Esophagus muscularis mucosa (tissue), 4 donors: Measurements from ENCODE around the gene RFPL3. TPM values are rescaled to one million over a fixed set of nuclear protein-coding genes. Genes with fewer than 3 reads are reported as not detected.
A peak's percentile ranks its signal among the peaks of the same experiment; 100 is the strongest.
"Not testable (repeated sequence)": the region's sequence is repeated elsewhere in the genome, so short reads cannot be mapped to it uniquely, and the experiment has no call there.

Source experiments
- DNase-seq: peaks from one replicate; pipeline ENCODE4 v3.0.0-alpha.2; 2017; ENCODE audit errors: extremely low spot score
- H3K27ac ChIP-seq, 4 donors: fragments of 200-600 bp; sonication (generic); replicated peaks in 1 of 4; 1 replicate in 3 of 4; 2 replicates in 1 of 4; pipeline ENCODE4 v1.5.1; 2016 to 2019; ENCODE audit warnings: mild to moderate bottlenecking in 1 of 4
- H3K27me3 ChIP-seq, 4 donors: fragments of 200-600 bp; sonication (generic); one replicate each; pipeline versions ENCODE4 v1.5.1 to v1.6.0; 2016 to 2019
- H3K36me3 ChIP-seq, 4 donors: fragments of 200-600 bp; sonication (generic); one replicate each; pipeline ENCODE4 v1.5.1; 2016 to 2019
- H3K4me1 ChIP-seq, 4 donors: fragments of 200-600 bp; sonication (generic); one replicate each; pipeline ENCODE4 v1.5.1; 2016 to 2019
- H3K4me3 ChIP-seq, 4 donors: fragments of 200-600 bp; sonication (generic); 1 replicate in 2 of 4; 2 replicates in 2 of 4; pipeline ENCODE4 v1.5.1; 2016 to 2019; ENCODE audit warnings: mild to moderate bottlenecking in 4 of 4, moderate library complexity in 1 of 4
- H3K9me3 ChIP-seq, 4 donors: fragments of 200-600 bp; sonication (generic); 1 replicate in 3 of 4; 2 replicates in 1 of 4; pipeline ENCODE4 v1.5.1; 2016 to 2019
- EP300 ChIP-seq: sonication (generic); formaldehyde crosslinking; IDR thresholded peaks from one replicate; pipeline ENCODE4 v1.6.1; 2017; ENCODE audit warnings: antibody characterized with exemption
- POLR2A ChIP-seq: fragments of 450-650 bp; IDR thresholded peaks from one replicate; pipeline ENCODE4 v1.6.1; 2017; ENCODE audit warnings: antibody characterized with exemption, moderate library complexity, mild to moderate bottlenecking, low read depth
- POLR2AphosphoS5 ChIP-seq, 2 donors: sonication (generic); formaldehyde crosslinking; IDR thresholded peaks; one replicate each; pipeline ENCODE4 v1.6.1; 2017; ENCODE audit warnings: antibody characterized with exemption in 2 of 2
- WGBS: methylation state at CpG from one replicate; pipeline ENCODE4 v1.1.5; 2018; 5-methylcytosine and 5-hydroxymethylcytosine counted together
- intact Hi-C: fragments of 100-400 bp; cut with DNase I; formaldehyde crosslinking; loops from one replicate; pipeline ENCODE4 v1.15.1; 2023
- total RNA-seq, 4 donors: library from RNA; depleted of rRNA; stranded (reverse); fragments of >200 nt; gene quantifications; one replicate each; pipeline versions ENCODE4 v1.1.0 to v1.2.1, GENCODE V29; 2016
- TF ChIP-seq, protein P1 (sequence below), 3 experiments: fragments of 200-600 bp in 2 of 3; fragments of 450-650 bp in 1 of 3; sonication (generic) in 2 of 3; IDR thresholded peaks; one replicate each; pipeline ENCODE4 v1.5.1; 2017 to 2019; ENCODE audit warnings: antibody characterized with exemption in 3 of 3, mild to moderate bottlenecking in 2 of 3, moderate library complexity in 1 of 3

RFPL3 gene
- total RNA-seq, 4 donors from 2014 or later, result not detected

DNA sequence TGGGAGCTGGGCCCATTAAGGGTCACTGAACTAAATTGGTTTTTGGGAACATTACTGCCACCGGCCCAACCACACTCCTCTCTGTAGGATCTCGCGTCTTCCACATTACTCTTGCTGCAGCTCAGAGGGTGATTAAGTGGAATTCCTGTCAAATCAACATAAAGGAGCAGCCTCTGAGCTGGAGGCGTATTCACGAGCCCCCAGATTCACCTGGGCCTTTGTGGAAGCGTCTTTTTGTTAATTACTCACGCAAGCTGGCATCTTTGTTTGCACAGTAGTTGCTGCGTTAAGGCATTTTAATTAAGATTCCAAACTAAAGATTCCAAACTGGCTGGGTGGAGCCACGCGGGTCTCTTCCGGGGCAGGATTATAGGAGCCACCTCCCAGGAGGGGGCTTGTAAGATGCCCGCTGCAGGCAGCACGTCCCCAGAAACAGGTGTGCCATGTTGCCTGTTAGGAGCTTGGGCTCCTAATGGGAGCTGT lies 21.5 kb upstream of the RFPL3 start:
- TF ChIP-seq, protein P1, sequence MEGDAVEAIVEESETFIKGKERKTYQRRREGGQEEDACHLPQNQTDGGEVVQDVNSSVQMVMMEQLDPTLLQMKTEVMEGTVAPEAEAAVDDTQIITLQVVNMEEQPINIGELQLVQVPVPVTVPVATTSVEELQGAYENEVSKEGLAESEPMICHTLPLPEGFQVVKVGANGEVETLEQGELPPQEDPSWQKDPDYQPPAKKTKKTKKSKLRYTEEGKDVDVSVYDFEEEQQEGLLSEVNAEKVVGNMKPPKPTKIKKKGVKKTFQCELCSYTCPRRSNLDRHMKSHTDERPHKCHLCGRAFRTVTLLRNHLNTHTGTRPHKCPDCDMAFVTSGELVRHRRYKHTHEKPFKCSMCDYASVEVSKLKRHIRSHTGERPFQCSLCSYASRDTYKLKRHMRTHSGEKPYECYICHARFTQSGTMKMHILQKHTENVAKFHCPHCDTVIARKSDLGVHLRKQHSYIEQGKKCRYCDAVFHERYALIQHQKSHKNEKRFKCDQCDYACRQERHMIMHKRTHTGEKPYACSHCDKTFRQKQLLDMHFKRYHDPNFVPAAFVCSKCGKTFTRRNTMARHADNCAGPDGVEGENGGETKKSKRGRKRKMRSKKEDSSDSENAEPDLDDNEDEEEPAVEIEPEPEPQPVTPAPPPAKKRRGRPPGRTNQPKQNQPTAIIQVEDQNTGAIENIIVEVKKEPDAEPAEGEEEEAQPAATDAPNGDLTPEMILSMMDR (IDR thresholded peaks at IDR 0.05), result no peak
- Histone ChIP-seq H3K4me3 (no peak overlapping the region), H3K9me3 (no peaks in the 10 kb centered on the region), H3K27ac (no peak overlapping the region), H3K27me3 (peaks cover 0 to 56% (median 0%) of the 10 kb centered on the region in 4 donors), H3K4me1 (peaks cover 0 to 13% (median 7%) of the 10 kb centered on the region in 4 donors), H3K36me3 (no peaks in the 10 kb centered on the region)
- WGBS, result 61% methylated on average over 13 of the region's 13 CpGs
- intact Hi-C loops, result no loop called here
- no peak for DNase-seq

DNA sequence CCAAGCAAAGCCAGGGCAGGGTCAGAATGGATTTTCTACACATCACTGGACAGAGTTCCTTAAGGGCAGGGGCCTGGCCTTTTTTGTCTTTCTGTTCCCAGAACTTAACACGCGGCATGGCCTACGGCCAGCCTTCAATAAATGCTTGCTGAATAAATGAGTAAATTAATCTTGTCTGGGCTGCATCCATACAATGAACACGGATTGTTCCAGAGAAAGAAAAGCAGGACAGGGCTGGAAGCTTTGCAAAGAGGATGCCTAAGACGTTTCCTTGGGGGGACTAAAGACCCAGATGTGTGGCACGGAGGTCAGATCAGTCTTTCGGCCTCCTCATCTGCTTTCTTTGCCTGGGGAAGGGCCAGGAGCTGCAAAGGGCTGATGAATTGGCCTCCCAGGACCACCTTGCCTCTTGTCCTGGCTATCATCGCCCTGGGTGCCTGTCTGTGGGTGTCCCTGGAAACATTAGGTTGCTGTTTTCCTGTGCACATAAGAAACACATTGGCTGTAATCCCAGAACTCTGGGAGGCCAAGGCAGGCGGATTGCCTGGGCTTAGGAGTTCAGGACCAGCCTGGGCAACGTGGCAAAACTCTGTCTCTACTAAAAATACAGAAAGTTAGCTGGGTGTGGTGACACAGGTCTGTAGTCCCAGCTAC lies 20.8 kb upstream of the RFPL3 start:
- WGBS, result 51% methylated on average over 10 of the region's 10 CpGs
- peaks cover 0 to 54% (median 0%) of the 10 kb centered on the region in 4 donors for H3K27me3 ChIP-seq
- TF ChIP-seq POLR2AphosphoS5 (IDR thresholded peaks at IDR 0.05), result no peak
- TF ChIP-seq, protein P1 (IDR thresholded peaks at IDR 0.05), result no peak
- no peak for TF ChIP-seq POLR2A
- TF ChIP-seq EP300, result no peak
- H3K4me1 ChIP-seq, result peaks cover 0 to 13% (median 7%) of the 10 kb centered on the region in 4 donors
- H3K36me3 ChIP-seq, result no peaks in the 10 kb centered on the region
- H3K9me3 ChIP-seq, result no peaks in the 10 kb centered on the region
- no peak overlapping the region for H3K4me3 ChIP-seq
- no peak for DNase-seq
- intact Hi-C loops, result no loop called here
- H3K27ac ChIP-seq, result no peak overlapping the region

DNA sequence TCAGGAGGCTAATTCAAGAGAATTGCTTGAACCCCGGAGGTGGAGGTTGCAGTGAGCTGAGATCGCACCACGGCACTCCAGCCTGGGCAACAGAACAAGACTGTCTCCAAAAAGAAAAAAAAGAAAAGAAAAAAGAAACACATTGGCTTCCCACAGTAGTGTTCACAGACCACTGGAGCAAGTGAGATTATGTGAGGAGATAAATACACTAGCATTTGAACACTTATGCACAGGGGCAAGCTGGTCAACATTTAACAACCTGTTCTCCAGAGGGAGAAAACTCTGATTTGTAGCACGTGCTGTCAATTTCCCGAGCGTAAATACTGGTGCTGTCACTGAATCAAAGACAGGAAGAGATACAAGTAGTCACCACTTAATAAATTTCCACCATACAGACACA lies 20.2 kb upstream of the RFPL3 start:
- peaks cover 0 to 48% (median 0%) of the 10 kb centered on the region in 4 donors for H3K27me3 ChIP-seq
- 56% methylated on average over 6 of the region's 6 CpGs for WGBS
- intact Hi-C loops, result not testable (repeated sequence)

DNA sequence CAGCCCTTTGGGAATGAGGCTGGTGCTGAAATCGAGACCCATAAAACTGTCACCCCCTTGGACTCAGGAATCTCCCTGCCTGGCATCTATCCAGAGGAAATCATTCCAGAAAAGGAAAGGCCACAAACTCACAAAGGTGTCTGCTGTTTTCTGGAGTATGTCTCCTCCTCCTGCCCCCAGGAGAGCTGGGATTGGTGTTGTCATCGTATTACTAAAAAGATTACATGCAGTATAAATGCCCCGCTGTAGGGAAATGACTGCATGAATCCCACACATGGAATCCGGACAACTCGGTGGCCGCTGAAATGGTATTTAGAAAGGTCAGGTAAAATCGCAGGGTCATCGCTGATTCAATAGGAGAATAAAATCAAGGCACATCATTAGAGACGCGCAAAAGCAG lies 18.9 kb upstream of the RFPL3 start:
- Histone ChIP-seq H3K4me1 (peaks cover 0 to 13% (median 7%) of the 10 kb centered on the region in 4 donors), H3K36me3 (no peaks in the 10 kb centered on the region), H3K27me3 (peaks cover 0 to 37% (median 0%) of the 10 kb centered on the region in 4 donors), H3K27ac (no peak overlapping the region), H3K4me3 (no peak overlapping the region), H3K9me3 (no peaks in the 10 kb centered on the region)
- WGBS, result 90% methylated on average over 10 of the region's 10 CpGs
- intact Hi-C loops, result no loop called here
- TF ChIP-seq, protein P1 (IDR thresholded peaks at IDR 0.05), result no peak
- TF ChIP-seq POLR2A (no peak), POLR2AphosphoS5 (IDR thresholded peaks at IDR 0.05) (no peak), EP300 (no peak)
- DNase-seq, result no peak

More for the DNA sequence above, 20.2 kb upstream of the RFPL3 start:
- H3K36me3 ChIP-seq, H3K9me3 ChIP-seq, H3K27ac ChIP-seq, H3K4me3 ChIP-seq: not testable (repeated sequence)
- DNase-seq, result peak; percentile 53
- peaks cover 0 to 13% (median 7%) of the 10 kb centered on the region in 4 donors for H3K4me1 ChIP-seq

DNA sequence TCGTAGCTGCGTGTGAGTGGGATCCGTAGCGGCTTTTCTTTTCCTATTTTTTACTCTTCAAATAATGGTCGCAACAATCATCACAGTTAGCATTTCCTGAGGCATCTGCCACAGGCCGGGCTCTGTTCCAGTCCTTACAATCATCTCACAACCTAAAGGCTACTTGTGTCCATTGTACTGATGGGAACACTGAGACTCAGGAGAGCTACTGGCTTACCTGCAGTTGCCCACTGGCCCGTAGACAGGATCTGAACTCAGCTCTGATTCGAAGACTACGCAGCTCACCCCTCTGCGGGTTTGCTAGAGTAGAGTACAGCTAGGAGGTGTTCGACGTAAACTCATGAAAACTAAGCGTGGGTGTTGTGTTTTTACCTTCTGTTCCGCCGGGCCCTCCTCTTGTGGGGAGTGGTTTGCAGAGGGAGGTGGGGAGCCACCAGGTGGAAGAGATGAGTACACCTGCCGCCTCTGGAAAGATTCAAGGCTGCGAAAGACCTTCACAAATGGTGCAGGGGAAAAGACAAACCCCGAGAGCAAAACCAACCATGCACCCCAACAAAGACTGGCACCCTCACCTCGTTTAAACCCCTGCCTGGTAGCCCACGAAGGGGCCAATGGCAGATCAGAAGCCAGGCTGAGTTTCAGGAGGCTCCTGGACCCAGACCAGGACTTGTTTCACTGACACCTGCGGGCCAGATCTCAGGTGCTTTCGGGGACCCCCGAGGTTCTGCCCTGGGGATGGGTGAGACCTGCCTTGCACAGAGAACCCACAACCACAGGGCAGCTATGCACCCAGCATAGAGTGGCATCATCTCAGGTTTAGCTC lies 18.3 kb upstream of the RFPL3 start:
- Histone ChIP-seq H3K4me1 (peaks cover 0 to 13% (median 7%) of the 10 kb centered on the region in 4 donors), H3K27ac (no peak overlapping the region), H3K27me3 (peaks cover 0 to 32% (median 0%) of the 10 kb centered on the region in 4 donors), H3K36me3 (no peaks in the 10 kb centered on the region), H3K4me3 (no peak overlapping the region), H3K9me3 (no peaks in the 10 kb centered on the region)
- intact Hi-C loops, result no loop called here
- peak; percentile 86 for DNase-seq
- TF ChIP-seq POLR2AphosphoS5 (IDR thresholded peaks at IDR 0.05) (no peak), POLR2A (no peak), EP300 (no peak)
- TF ChIP-seq, protein P1 (IDR thresholded peaks at IDR 0.05), result no peak
- WGBS, result 90% methylated on average over 22 of the region's 23 CpGs
